SK-N-SH treated with all-trans-retinoic acid at 6 μM for 48 hours (cell line): ENCODE measurements around the gene ZIK1.

Source experiments
- ATAC-seq: fragments of 200-7000 bp; cut with Tn5 transposase; 3 replicates; pipeline ENCODE4 v1.9.1; 2020; ENCODE audit warnings: mild to moderate bottlenecking, moderate library complexity
- ARNTL ChIP-seq: fragments of 450-650 bp; formaldehyde crosslinking; IDR thresholded peaks from 2 replicates; pipeline ENCODE4 v1.5.0; 2020; ENCODE audit warnings: low read depth, mild to moderate bottlenecking, moderate library complexity, borderline replicate concordance
- GLIS3 ChIP-seq: fragments of 250-450 bp; sonication (Bioruptor Pico); IDR thresholded peaks from 2 replicates; pipeline ENCODE4 v1.5.0; 2020; ENCODE audit warnings: mild to moderate bottlenecking, moderate library complexity
- ISL1 ChIP-seq: fragments of 250-450 bp; sonication (Bioruptor Pico); IDR thresholded peaks from 2 replicates; pipeline ENCODE4 v2.1.2; 2022; ENCODE audit warnings: mild to moderate bottlenecking, moderate library complexity
- RARB ChIP-seq: fragments of 250-450 bp; sonication (Bioruptor Pico); IDR thresholded peaks from 2 replicates; pipeline ENCODE4 v1.8.0; 2021; ENCODE audit warnings: mild to moderate bottlenecking, moderate library complexity
- ZFP3 ChIP-seq: fragments of 250-450 bp; sonication (Bioruptor Pico); IDR thresholded peaks from 2 replicates; pipeline ENCODE4 v1.5.0; 2020; ENCODE audit warnings: mild to moderate bottlenecking, moderate library complexity
- ZFP30 ChIP-seq: fragments of 450-650 bp; formaldehyde crosslinking; IDR thresholded peaks from 2 replicates; pipeline ENCODE4 v1.5.0; 2022; ENCODE audit warnings: mild to moderate bottlenecking, moderate library complexity
- ZNF565 ChIP-seq: fragments of 450-650 bp; formaldehyde crosslinking; conservative IDR thresholded peaks from 2 replicates; pipeline ENCODE4 v1.5.0; 2020; ENCODE audit warnings: low read depth, mild to moderate bottlenecking, moderate library complexity
- ZNF8 ChIP-seq: fragments of 450-650 bp; formaldehyde crosslinking; IDR thresholded peaks from 2 replicates; pipeline ENCODE4 v1.5.0; 2020; ENCODE audit warnings: mild to moderate bottlenecking, moderate library complexity
- TF ChIP-seq, protein P1 (sequence below): fragments of 250-450 bp; sonication (Bioruptor Pico); IDR thresholded peaks from 2 replicates; pipeline ENCODE4 v1.8.0; 2021; ENCODE audit warnings: low read depth, mild to moderate bottlenecking, moderate library complexity, borderline replicate concordance
- TF ChIP-seq, protein P2 (sequence below): fragments of 250-450 bp; sonication (Bioruptor Pico); IDR thresholded peaks from 2 replicates; pipeline ENCODE4 v1.5.0; 2020; ENCODE audit warnings: mild to moderate bottlenecking, moderate library complexity
- TF ChIP-seq, protein P3 (sequence below): fragments of 250-450 bp; sonication (Bioruptor Pico); IDR thresholded peaks from 2 replicates; pipeline ENCODE4 v1.5.1; 2020; ENCODE audit warnings: low read depth, mild to moderate bottlenecking, moderate library complexity
- TF ChIP-seq, protein P4 (sequence below): fragments of 250-450 bp; sonication (Bioruptor Pico); IDR thresholded peaks from 2 replicates; pipeline ENCODE4 v1.8.0; 2020; ENCODE audit warnings: mild to moderate bottlenecking, moderate library complexity, borderline replicate concordance

Gene ZIK1

DNA sequence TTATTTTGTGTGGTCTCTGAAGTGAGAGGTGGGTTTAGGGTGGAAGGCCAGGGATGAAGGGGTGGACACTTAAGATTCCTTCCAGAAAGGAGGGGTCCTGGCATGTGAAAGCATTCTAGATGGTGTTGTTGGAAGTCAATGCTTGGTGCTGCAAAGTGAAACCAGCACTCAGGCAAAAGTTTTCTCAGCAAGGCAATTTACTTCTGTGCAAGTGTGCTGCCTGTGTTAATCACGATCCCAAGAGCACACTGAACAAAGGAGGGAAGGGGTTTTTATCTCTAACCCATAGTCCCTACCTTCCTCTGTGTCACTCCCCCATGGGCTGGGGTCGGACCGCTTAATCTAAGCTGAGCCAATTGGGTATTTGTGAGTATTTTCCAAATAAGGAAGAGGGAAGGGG is 31.4 kb downstream of the ZIK1 start:
- TF ChIP-seq ZFP3 (CRISPR knock-in tag) (no peak), GLIS3 (CRISPR knock-in tag) (no peak), ARNTL (CRISPR knock-in tag) (no peak), ISL1 (no peak), RARB (CRISPR knock-in tag) (no peak), ZNF565 (no peak)
- TF ChIP-seq, protein P1, sequence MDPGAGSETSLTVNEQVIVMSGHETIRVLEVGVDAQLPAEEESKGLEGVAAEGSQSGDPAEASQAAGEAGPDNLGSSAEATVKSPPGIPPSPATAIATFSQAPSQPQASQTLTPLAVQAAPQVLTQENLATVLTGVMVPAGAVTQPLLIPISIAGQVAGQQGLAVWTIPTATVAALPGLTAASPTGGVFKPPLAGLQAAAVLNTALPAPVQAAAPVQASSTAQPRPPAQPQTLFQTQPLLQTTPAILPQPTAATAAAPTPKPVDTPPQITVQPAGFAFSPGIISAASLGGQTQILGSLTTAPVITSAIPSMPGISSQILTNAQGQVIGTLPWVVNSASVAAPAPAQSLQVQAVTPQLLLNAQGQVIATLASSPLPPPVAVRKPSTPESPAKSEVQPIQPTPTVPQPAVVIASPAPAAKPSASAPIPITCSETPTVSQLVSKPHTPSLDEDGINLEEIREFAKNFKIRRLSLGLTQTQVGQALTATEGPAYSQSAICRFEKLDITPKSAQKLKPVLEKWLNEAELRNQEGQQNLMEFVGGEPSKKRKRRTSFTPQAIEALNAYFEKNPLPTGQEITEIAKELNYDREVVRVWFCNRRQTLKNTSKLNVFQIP = no peak
- TF ChIP-seq, protein P2, sequence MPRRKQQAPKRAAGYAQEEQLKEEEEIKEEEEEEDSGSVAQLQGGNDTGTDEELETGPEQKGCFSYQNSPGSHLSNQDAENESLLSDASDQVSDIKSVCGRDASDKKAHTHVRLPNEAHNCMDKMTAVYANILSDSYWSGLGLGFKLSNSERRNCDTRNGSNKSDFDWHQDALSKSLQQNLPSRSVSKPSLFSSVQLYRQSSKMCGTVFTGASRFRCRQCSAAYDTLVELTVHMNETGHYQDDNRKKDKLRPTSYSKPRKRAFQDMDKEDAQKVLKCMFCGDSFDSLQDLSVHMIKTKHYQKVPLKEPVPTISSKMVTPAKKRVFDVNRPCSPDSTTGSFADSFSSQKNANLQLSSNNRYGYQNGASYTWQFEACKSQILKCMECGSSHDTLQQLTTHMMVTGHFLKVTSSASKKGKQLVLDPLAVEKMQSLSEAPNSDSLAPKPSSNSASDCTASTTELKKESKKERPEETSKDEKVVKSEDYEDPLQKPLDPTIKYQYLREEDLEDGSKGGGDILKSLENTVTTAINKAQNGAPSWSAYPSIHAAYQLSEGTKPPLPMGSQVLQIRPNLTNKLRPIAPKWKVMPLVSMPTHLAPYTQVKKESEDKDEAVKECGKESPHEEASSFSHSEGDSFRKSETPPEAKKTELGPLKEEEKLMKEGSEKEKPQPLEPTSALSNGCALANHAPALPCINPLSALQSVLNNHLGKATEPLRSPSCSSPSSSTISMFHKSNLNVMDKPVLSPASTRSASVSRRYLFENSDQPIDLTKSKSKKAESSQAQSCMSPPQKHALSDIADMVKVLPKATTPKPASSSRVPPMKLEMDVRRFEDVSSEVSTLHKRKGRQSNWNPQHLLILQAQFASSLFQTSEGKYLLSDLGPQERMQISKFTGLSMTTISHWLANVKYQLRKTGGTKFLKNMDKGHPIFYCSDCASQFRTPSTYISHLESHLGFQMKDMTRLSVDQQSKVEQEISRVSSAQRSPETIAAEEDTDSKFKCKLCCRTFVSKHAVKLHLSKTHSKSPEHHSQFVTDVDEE (CRISPR knock-in tag) = no peak
- TF ChIP-seq, protein P3, sequence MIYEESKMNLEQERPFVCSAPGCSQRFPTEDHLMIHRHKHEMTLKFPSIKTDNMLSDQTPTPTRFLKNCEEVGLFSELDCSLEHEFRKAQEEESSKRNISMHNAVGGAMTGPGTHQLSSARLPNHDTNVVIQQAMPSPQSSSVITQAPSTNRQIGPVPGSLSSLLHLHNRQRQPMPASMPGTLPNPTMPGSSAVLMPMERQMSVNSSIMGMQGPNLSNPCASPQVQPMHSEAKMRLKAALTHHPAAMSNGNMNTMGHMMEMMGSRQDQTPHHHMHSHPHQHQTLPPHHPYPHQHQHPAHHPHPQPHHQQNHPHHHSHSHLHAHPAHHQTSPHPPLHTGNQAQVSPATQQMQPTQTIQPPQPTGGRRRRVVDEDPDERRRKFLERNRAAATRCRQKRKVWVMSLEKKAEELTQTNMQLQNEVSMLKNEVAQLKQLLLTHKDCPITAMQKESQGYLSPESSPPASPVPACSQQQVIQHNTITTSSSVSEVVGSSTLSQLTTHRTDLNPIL (CRISPR knock-in tag) = no peak

DNA sequence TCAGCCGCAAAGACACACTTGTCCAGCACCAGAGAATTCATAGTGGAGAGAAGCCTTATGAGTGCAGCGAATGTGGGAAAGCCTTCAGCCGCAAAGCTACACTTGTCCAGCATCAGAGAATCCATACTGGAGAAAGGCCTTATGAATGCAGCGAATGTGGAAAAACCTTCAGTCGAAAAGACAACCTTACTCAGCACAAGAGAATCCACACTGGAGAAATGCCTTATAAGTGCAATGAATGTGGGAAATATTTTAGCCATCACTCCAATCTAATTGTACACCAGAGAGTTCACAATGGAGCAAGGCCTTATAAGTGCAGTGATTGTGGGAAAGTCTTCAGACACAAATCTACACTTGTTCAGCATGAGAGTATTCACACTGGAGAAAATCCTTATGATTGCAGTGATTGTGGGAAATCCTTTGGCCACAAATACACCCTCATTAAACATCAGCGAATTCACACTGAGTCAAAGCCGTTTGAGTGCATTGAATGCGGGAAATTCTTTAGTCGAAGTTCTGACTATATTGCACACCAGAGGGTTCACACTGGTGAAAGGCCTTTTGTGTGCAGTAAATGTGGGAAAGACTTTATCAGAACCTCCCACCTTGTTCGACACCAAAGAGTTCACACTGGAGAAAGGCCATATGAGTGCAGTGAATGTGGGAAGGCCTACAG is 36.9 kb downstream of the ZIK1 start:
- TF ChIP-seq ZFP30 (CRISPR knock-in tag) = peak; percentile 10; the same call in 1 of the 2 replicates
- TF ChIP-seq, protein P4, sequence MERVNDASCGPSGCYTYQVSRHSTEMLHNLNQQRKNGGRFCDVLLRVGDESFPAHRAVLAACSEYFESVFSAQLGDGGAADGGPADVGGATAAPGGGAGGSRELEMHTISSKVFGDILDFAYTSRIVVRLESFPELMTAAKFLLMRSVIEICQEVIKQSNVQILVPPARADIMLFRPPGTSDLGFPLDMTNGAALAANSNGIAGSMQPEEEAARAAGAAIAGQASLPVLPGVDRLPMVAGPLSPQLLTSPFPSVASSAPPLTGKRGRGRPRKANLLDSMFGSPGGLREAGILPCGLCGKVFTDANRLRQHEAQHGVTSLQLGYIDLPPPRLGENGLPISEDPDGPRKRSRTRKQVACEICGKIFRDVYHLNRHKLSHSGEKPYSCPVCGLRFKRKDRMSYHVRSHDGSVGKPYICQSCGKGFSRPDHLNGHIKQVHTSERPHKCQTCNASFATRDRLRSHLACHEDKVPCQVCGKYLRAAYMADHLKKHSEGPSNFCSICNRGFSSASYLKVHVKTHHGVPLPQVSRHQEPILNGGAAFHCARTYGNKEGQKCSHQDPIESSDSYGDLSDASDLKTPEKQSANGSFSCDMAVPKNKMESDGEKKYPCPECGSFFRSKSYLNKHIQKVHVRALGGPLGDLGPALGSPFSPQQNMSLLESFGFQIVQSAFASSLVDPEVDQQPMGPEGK = no peak
- no peak for ATAC-seq

More for the DNA sequence above, 31.4 kb downstream of the ZIK1 start:
- no peak for ATAC-seq

DNA sequence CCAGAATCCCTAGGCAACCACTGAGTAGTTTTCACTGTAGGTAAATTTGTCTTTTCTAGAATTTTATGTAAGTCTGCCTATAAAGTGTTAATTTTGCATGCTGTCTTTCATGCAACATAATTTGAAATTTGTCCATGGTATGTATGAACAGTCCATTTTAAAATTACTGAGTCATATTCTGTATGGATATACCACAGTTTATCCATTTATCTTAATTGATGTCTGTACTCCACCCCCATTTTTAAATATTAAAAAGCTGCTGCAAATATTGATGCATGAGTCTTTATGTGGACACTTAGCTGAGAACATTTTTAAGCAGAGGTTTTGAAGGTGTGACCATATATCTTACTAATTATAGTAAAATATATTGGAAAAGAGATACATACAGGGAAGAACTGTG is 39.1 kb downstream of the ZIK1 start:
- TF ChIP-seq, protein P1 = no peak
- TF ChIP-seq ZNF8 (CRISPR knock-in tag) = peak; percentile 96
- no peak for ATAC-seq

DNA sequence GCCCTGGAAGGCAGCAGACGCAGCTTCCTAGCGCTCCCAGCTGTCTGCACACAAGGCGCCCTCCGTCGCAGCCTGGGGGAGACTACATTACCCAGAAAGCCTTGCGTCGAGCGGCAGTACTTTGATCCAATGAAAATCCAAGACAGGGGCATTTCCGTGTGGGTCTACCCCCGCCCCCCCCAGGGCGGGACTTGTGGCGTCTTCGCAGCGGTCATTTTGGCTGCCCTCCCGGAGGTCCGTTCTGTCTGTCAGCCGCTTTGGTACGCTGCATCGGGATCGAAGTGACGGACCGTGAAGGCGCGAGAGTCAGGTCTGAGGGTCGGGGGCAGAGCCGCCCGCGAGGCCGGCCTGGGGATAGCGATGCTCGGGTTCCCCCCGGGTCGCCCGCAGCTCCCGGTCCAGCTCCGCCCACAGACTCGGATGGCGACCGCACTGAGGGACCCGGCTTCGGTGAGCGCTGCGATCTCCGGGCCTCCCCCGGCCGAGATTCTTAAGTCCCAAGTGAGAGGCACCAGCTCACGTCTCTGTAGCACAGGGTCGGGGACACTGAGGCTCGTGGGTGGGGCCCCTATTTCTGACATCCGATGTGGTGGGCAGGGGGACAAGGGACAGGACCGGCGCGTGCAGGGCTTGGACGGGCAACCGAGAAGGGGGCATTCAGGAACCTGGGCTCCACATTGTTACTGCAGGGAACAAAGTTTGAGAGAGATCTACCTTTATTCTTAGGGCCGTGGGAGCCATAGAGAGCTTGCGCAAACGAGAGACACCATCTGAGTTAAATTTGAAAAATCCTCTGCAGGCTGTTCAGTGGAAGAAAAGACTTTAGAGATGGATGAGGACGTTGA is 49.3 kb downstream of the ZIK1 start, which contains the start of gene ZNF211:
ZNF211 (plus strand) TSS at position 182 of the 845 bp plus-strand sequence; CDS start at position 361, 179 bp downstream.
- peak; percentile 99 for ATAC-seq
- no peak for TF ChIP-seq ARNTL (CRISPR knock-in tag)
- TF ChIP-seq, protein P2 (CRISPR knock-in tag) = no peak
- no peak for TF ChIP-seq ISL1
- TF ChIP-seq, protein P3 (CRISPR knock-in tag) = no peak
